DOHH2 (cell line): Measurements from ENCODE around the gene NCLN.

ENCODE experiments used
- H3F3A ChIP-seq: fragments of 200-600 bp; sonication (generic), shearing (Covaris generic); 2 replicates; pipeline ENCODE4 v1.6.0; 2016; ENCODE audit warnings: antibody characterized with exemption, mild to moderate bottlenecking; ENCODE audit not compliant: control insufficient read depth, insufficient read depth
- H3K27ac ChIP-seq: fragments of 200-600 bp; sonication (generic); 2 replicates; pipeline ENCODE4 v1.5.1; 2014; ENCODE audit warnings: low read depth, mild to moderate bottlenecking, low read length, moderate library complexity
- H3K27me3 ChIP-seq: fragments of 200-600 bp; sonication (generic); 2 replicates; pipeline ENCODE4 v1.6.1; 2014; ENCODE audit warnings: mild to moderate bottlenecking, low read length, mixed read lengths; ENCODE audit not compliant: control insufficient read depth
- H3K36me3 ChIP-seq: fragments of 200-600 bp; sonication (generic); 2 replicates; pipeline ENCODE4 v1.6.1; 2014; ENCODE audit warnings: mild to moderate bottlenecking, low read length, moderate library complexity, mixed read lengths; ENCODE audit not compliant: control insufficient read depth
- H3K4me1 ChIP-seq: fragments of 200-600 bp; sonication (generic); 2 replicates; pipeline ENCODE4 v1.6.1; 2014; ENCODE audit warnings: mild to moderate bottlenecking, low read length, mixed read lengths; ENCODE audit not compliant: control insufficient read depth
- H3K4me2 ChIP-seq: fragments of 200-600 bp; sonication (generic); 2 replicates; pipeline ENCODE4 v1.6.0; 2014; ENCODE audit warnings: mild to moderate bottlenecking, low read length, moderate library complexity
- H3K4me3 ChIP-seq: fragments of 200-600 bp; sonication (generic); 2 replicates; pipeline ENCODE4 v1.5.1; 2014; ENCODE audit warnings: mild to moderate bottlenecking, low read length, mixed read lengths
- H3K79me2 ChIP-seq: fragments of 200-600 bp; sonication (generic); 2 replicates; pipeline ENCODE4 v1.6.1; 2014; ENCODE audit warnings: mild to moderate bottlenecking, low read length, mixed read lengths; ENCODE audit not compliant: control insufficient read depth
- H3K9me2 ChIP-seq: fragments of 200-600 bp; sonication (generic); replicated peaks from 2 replicates; pipeline ENCODE4 v1.6.1; 2014; ENCODE audit warnings: mild to moderate bottlenecking, low read length, mixed read lengths; ENCODE audit not compliant: control insufficient read depth
- H3K9me3 ChIP-seq: fragments of 200-600 bp; sonication (generic); 2 replicates; pipeline ENCODE4 v1.6.1; 2014; ENCODE audit warnings: antibody characterized with exemption, low read length, mixed read lengths; ENCODE audit not compliant: control insufficient read depth, insufficient read depth
- H4K20me1 ChIP-seq: fragments of 200-600 bp; sonication (generic); 2 replicates; pipeline ENCODE4 v1.6.0; 2014; ENCODE audit warnings: low read depth, mild to moderate bottlenecking, antibody characterized with exemption, low read length, moderate library complexity; ENCODE audit not compliant: control insufficient read depth, insufficient read depth
- EZH2phosphoT487 ChIP-seq: fragments of 200-600 bp; sonication (generic); IDR thresholded peaks from 2 replicates; pipeline ENCODE4 v1.6.1; 2017; ENCODE audit warnings: borderline replicate concordance, mild to moderate bottlenecking, antibody characterized with exemption, low read length, moderate library complexity, mixed read lengths
- TF ChIP-seq, protein P1 (sequence below): fragments of 200-600 bp; sonication (generic); IDR thresholded peaks from one replicate; pipeline ENCODE4 v1.5.1; 2014; ENCODE audit warnings: antibody characterized with exemption, mild to moderate bottlenecking, low read depth, low read length; ENCODE audit not compliant: poor library complexity, severe bottlenecking

Gene NCLN

DNA sequence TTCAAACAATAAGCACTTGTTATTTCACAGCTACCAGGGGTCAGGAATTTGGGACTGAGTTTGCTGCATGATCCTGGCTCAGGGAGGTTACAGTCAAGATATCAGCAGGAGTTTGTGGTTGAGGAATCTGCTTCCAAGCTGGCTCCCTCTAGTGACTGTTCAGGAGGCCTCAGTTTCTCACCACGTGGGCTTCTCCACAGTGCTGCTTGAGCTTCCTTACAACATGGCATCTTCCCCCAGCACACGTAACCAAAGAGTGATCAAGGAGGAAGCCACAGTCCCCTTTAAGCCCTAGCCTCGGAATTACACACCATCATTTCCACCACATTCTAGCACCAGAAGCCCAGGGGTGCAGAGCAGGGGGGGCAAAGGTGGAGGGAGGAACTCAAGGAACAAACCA is 67.5 kb downstream of the NCLN start:
- H3K36me3 ChIP-seq: no peaks in the 10 kb centered on the region
- no peaks in the 10 kb centered on the region for H3K9me2 ChIP-seq
- H3K27me3 ChIP-seq: no peaks in the 10 kb centered on the region
- H3K79me2 ChIP-seq: no peaks in the 10 kb centered on the region
- H3F3A ChIP-seq: no peaks in the 10 kb centered on the region
- no peak overlapping the region for H3K4me2 ChIP-seq
- no peak overlapping the region for H3K27ac ChIP-seq
- H3K9me3 ChIP-seq: peaks cover 4% of the 10 kb centered on the region; the same call in 1 of the 2 replicates
- H3K4me3 ChIP-seq: no peak overlapping the region
- H3K4me1 ChIP-seq: no peaks in the 10 kb centered on the region
- H4K20me1 ChIP-seq: no peaks in the 10 kb centered on the region
- TF ChIP-seq EZH2phosphoT487: no peak
- TF ChIP-seq, protein P1, sequence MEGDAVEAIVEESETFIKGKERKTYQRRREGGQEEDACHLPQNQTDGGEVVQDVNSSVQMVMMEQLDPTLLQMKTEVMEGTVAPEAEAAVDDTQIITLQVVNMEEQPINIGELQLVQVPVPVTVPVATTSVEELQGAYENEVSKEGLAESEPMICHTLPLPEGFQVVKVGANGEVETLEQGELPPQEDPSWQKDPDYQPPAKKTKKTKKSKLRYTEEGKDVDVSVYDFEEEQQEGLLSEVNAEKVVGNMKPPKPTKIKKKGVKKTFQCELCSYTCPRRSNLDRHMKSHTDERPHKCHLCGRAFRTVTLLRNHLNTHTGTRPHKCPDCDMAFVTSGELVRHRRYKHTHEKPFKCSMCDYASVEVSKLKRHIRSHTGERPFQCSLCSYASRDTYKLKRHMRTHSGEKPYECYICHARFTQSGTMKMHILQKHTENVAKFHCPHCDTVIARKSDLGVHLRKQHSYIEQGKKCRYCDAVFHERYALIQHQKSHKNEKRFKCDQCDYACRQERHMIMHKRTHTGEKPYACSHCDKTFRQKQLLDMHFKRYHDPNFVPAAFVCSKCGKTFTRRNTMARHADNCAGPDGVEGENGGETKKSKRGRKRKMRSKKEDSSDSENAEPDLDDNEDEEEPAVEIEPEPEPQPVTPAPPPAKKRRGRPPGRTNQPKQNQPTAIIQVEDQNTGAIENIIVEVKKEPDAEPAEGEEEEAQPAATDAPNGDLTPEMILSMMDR: no peak

DNA sequence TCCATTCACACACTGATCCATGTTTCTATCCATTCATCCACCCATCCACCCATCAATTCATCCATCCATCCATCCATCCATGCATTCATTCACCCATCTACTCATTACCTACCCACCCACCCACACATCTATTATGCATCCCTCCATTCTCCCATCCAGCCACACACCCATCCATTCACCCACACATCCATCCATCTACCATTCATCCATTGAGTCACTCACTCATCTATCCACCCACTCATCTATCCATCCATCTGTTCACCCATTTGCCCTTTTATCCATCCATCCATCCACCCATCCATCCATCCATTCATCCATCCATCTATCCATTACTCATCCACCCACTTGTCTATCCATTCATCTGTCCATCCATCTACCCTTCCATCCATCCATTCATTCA is 68.8 kb downstream of the NCLN start:
- Histone ChIP-seq H3K9me2 (no peaks in the 10 kb centered on the region), H4K20me1 (no peaks in the 10 kb centered on the region), H3K4me1 (no peaks in the 10 kb centered on the region), H3K4me2 (no peak overlapping the region), H3K4me3 (no peak overlapping the region), H3K9me3 (peaks cover 4% of the 10 kb centered on the region; the same call in 1 of the 2 replicates), H3K27me3 (no peaks in the 10 kb centered on the region), H3F3A (no peaks in the 10 kb centered on the region), H3K36me3 (no peaks in the 10 kb centered on the region), H3K79me2 (no peaks in the 10 kb centered on the region), H3K27ac (no peak overlapping the region)
- TF ChIP-seq, protein P1: no peak
- TF ChIP-seq EZH2phosphoT487: no peak

DNA sequence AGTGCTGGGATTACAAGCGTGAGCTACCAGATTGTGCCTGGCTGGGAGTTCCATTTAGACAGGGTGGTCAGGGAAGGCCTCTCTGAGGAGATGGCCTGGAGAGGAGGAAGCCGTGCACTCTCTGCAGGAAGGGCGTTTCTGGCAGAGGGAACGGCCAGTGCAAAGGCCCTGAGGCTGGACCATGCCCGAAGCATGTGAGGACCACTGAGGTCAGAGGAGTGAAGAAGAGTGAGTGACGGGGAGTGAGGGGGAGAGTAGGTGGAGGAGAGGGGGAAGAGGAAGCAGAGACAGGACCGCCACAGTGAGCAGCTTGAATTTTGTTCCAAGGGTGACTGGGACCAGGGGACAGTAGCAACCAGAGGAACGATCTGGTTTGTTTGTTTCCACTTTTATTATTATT is 71.3 kb downstream of the NCLN start:
- no peaks in the 10 kb centered on the region for H3K4me1 ChIP-seq
- H3K27ac ChIP-seq: no peak overlapping the region
- no peak overlapping the region for H3K4me3 ChIP-seq
- no peaks in the 10 kb centered on the region for H4K20me1 ChIP-seq
- TF ChIP-seq EZH2phosphoT487: no peak
- TF ChIP-seq, protein P1: no peak
- H3K9me3 ChIP-seq: peaks cover 4% of the 10 kb centered on the region; the same call in 1 of the 2 replicates
- no peaks in the 10 kb centered on the region for H3K27me3 ChIP-seq
- no peaks in the 10 kb centered on the region for H3F3A ChIP-seq
- no peaks in the 10 kb centered on the region for H3K9me2 ChIP-seq
- H3K4me2 ChIP-seq: no peak overlapping the region
- H3K36me3 ChIP-seq: no peaks in the 10 kb centered on the region
- no peaks in the 10 kb centered on the region for H3K79me2 ChIP-seq
